ENCODE measurements around the gene CYP2B6.
A peak's percentile ranks its signal among the peaks of the same experiment; 100 is the strongest.
"Not testable (repeated sequence)": the region's sequence is repeated elsewhere in the genome, so short reads cannot be mapped to it uniquely, and the experiment has no call there.

CYP2B6 gene

GRCh38 chr19:40990972-40991381, at the start of gene CYP2B6:
TSS of gene CYP2B6 (plus strand) at chr19:40991282. CDS start at chr19:40991306, 24 bp downstream.
- DNase-seq: no peak

- DNase-seq: no peak
Measured at GRCh38 chr19:40941481-40942219, 49.4 kb upstream of the CYP2B6 start.

- DNase-seq: no peak
Measured at GRCh38 chr19:40945645-40946044, 45.4 kb upstream of the CYP2B6 start.

GRCh38 chr19:40947114-40947513, 44.0 kb upstream of the CYP2B6 start:
- DNase-seq: no peak

- DNase-seq: no peak
Measured at GRCh38 chr19:40947573-40947972, 43.5 kb upstream of the CYP2B6 start.

GRCh38 chr19:40948580-40949299, 42.3 kb upstream of the CYP2B6 start:
- no peak for DNase-seq

- no peak for DNase-seq
Measured at GRCh38 chr19:40954573-40954972, 36.5 kb upstream of the CYP2B6 start.

- DNase-seq: no peak
Measured at GRCh38 chr19:40959338-40959737, 31.7 kb upstream of the CYP2B6 start.

GRCh38 chr19:40960062-40960685, 30.9 kb upstream of the CYP2B6 start:
- DNase-seq: no peak

- DNase-seq: no peak
Measured at GRCh38 chr19:40960780-40961179, 30.3 kb upstream of the CYP2B6 start.

- no peak for DNase-seq
Measured at GRCh38 chr19:40962460-40962961, 28.6 kb upstream of the CYP2B6 start.

GRCh38 chr19:40964361-40964760, 26.7 kb upstream of the CYP2B6 start:
- DNase-seq: not testable (repeated sequence)

- not testable (repeated sequence) for DNase-seq
Measured at GRCh38 chr19:40965351-40965750, 25.7 kb upstream of the CYP2B6 start.

- not testable (repeated sequence) for DNase-seq
Measured at GRCh38 chr19:40966591-40966990, 24.5 kb upstream of the CYP2B6 start.

GRCh38 chr19:40968065-40968464, 23.0 kb upstream of the CYP2B6 start:
- not testable (repeated sequence) for DNase-seq

- not testable (repeated sequence) for DNase-seq
Measured at GRCh38 chr19:40969721-40970120, 21.4 kb upstream of the CYP2B6 start.

- DNase-seq: not testable (repeated sequence)
Measured at GRCh38 chr19:40970396-40971345, 20.4 kb upstream of the CYP2B6 start.

- peak; percentile 85 for DNase-seq
Measured at GRCh38 chr19:40974633-40975037, 16.4 kb upstream of the CYP2B6 start.

- DNase-seq: no peak
Measured at GRCh38 chr19:40976134-40976533, 14.9 kb upstream of the CYP2B6 start.

- DNase-seq: no peak
Measured at GRCh38 chr19:40976724-40977123, 14.4 kb upstream of the CYP2B6 start.

GRCh38 chr19:40979759-40980158, 11.3 kb upstream of the CYP2B6 start:
- not testable (repeated sequence) for DNase-seq

GRCh38 chr19:40980743-40981442, 10.2 kb upstream of the CYP2B6 start:
- DNase-seq: not testable (repeated sequence)
